Jurkat, Clone E6-1 (cell line): Measurements from ENCODE around the gene STK38.
A peak's percentile ranks its signal among the peaks of the same experiment; 100 is the strongest.
"Not testable (repeated sequence)": the region's sequence is repeated elsewhere in the genome, so short reads cannot be mapped to it uniquely, and the experiment has no call there.

ENCODE experiments used
- DNase-seq: peaks from one replicate; pipeline ENCODE4 v3.0.0-alpha.2; 2011; ENCODE audit warnings: low read depth, low spot score
- H3K4me3 ChIP-seq: 2 replicates; pipeline ENCODE4 v1.5.1; 2011; ENCODE audit warnings: mild to moderate bottlenecking, low read length, control low read depth, moderate library complexity

Gene STK38

GRCh38 chr6:36459501-36459900 is 87.8 kb downstream of the STK38 start:
- DNase-seq, result no peak
- no peak overlapping the region for H3K4me3 ChIP-seq

- H3K4me3 ChIP-seq, result no peak overlapping the region
- DNase-seq, result no peak
Measured at GRCh38 chr6:36455486-36456027, 91.7 kb downstream of the STK38 start.

- H3K4me3 ChIP-seq, DNase-seq: not testable (repeated sequence)
Measured at GRCh38 chr6:36452897-36453296, 94.4 kb downstream of the STK38 start.

- DNase-seq, H3K4me3 ChIP-seq: not testable (repeated sequence)
Measured at GRCh38 chr6:36449173-36449572, 98.1 kb downstream of the STK38 start.

GRCh38 chr6:36445621-36446020 is 101.7 kb downstream of the STK38 start:
- no peak overlapping the region for H3K4me3 ChIP-seq

GRCh38 chr6:36444470-36444869 is 102.8 kb downstream of the STK38 start:
- peak overlapping the region; percentile 91 for H3K4me3 ChIP-seq
- no peak for DNase-seq

More at GRCh38 chr6:36445621-36446020, 101.7 kb downstream of the STK38 start:
- no peak for DNase-seq
